ENCODE data around the gene RAB1A. TPM values are rescaled to one million over a fixed set of nuclear protein-coding genes. Genes with fewer than 3 reads are reported as not detected.

RAB1A gene
- polyA plus RNA-seq, 1 donor (not counting 4 experiments of a cell fraction or from before 2014, with no cell fraction given) = 274 TPM

- DNase-seq (ENCODE audit: low read depth, low spot score) (no peak), FAIRE-seq (no peak)
- no peak overlapping the region for H3K9ac ChIP-seq (ENCODE audit: control insufficient read depth, extremely low read depth, insufficient read depth, low read length)
- H3K4me3 ChIP-seq (ENCODE audit: control insufficient read depth in 2 of 3, extremely low read depth in 1 of 3, insufficient read depth in 2 of 3, low read depth in 1 of 3, low read length in 3 of 3) = no peak overlapping the region
- H3K4me1 ChIP-seq (ENCODE audit: control insufficient read depth, extremely low read depth, insufficient read depth, low read length) = no peaks in the 10 kb centered on the region
- no peak overlapping the region for H2AFZ ChIP-seq (ENCODE audit: control insufficient read depth, low read length)
- dilution Hi-C loops (cut with MboI; ENCODE audit: extremely low pct_ligation_motif_present, low sequenced_read_pairs) = no loop called here
- H3K27ac ChIP-seq (ENCODE audit: control insufficient read depth, insufficient read depth, low read length) = no peak overlapping the region
- H3K36me3 ChIP-seq (ENCODE audit: control insufficient read depth in 2 of 2, extremely low read depth in 1 of 2, insufficient read depth in 2 of 2, low read length in 2 of 2) = peaks cover 14 to 15% of the 10 kb centered on the region in 2 experiments
- no peak overlapping the region for H3K4me2 ChIP-seq (ENCODE audit: control insufficient read depth, extremely low read depth, insufficient read depth, low read depth, low read length)
- peaks cover 7% of the 10 kb centered on the region for H4K20me1 ChIP-seq (ENCODE audit: control insufficient read depth, extremely low read depth, insufficient read depth, low read length)
- no peaks in the 10 kb centered on the region for H3K27me3 ChIP-seq (ENCODE audit: control insufficient read depth, extremely low read depth, insufficient read depth, low read length)
- no peaks in the 10 kb centered on the region for H3K9me1 ChIP-seq (ENCODE audit: control insufficient read depth, extremely low read depth, insufficient read depth, low read length)
- no peak for TF ChIP-seq EZH2 (IDR thresholded peaks at IDR 0.05; ENCODE audit: low read length)
- TF ChIP-seq, protein P1, sequence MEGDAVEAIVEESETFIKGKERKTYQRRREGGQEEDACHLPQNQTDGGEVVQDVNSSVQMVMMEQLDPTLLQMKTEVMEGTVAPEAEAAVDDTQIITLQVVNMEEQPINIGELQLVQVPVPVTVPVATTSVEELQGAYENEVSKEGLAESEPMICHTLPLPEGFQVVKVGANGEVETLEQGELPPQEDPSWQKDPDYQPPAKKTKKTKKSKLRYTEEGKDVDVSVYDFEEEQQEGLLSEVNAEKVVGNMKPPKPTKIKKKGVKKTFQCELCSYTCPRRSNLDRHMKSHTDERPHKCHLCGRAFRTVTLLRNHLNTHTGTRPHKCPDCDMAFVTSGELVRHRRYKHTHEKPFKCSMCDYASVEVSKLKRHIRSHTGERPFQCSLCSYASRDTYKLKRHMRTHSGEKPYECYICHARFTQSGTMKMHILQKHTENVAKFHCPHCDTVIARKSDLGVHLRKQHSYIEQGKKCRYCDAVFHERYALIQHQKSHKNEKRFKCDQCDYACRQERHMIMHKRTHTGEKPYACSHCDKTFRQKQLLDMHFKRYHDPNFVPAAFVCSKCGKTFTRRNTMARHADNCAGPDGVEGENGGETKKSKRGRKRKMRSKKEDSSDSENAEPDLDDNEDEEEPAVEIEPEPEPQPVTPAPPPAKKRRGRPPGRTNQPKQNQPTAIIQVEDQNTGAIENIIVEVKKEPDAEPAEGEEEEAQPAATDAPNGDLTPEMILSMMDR (optimal IDR thresholded peaks at IDR 0.05 in 1 of 3, IDR thresholded peaks at IDR 0.05 in 1 of 3, conservative IDR thresholded peaks at IDR 0.05 in 1 of 3; ENCODE audit: extremely low read depth in 1 of 3, insufficient read depth in 2 of 3, low read length in 3 of 3) = no peak
- H3K79me2 ChIP-seq (ENCODE audit: control insufficient read depth, insufficient read depth, low read length) = peaks cover 85% of the 10 kb centered on the region
- no peaks in the 10 kb centered on the region for H3K9me3 ChIP-seq (ENCODE audit: control insufficient read depth, low read depth, low read length)
Measured at GRCh38 chr2:65096948-65097347, 33.0 kb downstream of the RAB1A start.

- Histone ChIP-seq H3K9me1 (ENCODE audit: control insufficient read depth, extremely low read depth, insufficient read depth, low read length) (no peaks in the 10 kb centered on the region), H2AFZ (ENCODE audit: control insufficient read depth, low read length) (no peak overlapping the region), H4K20me1 (ENCODE audit: control insufficient read depth, extremely low read depth, insufficient read depth, low read length) (peaks cover 3% of the 10 kb centered on the region), H3K79me2 (ENCODE audit: control insufficient read depth, insufficient read depth, low read length) (peaks cover 87% of the 10 kb centered on the region), H3K9ac (ENCODE audit: control insufficient read depth, extremely low read depth, insufficient read depth, low read length) (no peak overlapping the region), H3K27ac (ENCODE audit: control insufficient read depth, insufficient read depth, low read length) (no peak overlapping the region), H3K27me3 (ENCODE audit: control insufficient read depth, extremely low read depth, insufficient read depth, low read length) (no peaks in the 10 kb centered on the region), H3K4me2 (ENCODE audit: control insufficient read depth, extremely low read depth, insufficient read depth, low read depth, low read length) (no peak overlapping the region), H3K36me3 (ENCODE audit: control insufficient read depth in 2 of 2, extremely low read depth in 1 of 2, insufficient read depth in 2 of 2, low read length in 2 of 2) (peaks cover 17 to 24% of the 10 kb centered on the region in 2 experiments), H3K9me3 (ENCODE audit: control insufficient read depth, low read depth, low read length) (no peaks in the 10 kb centered on the region), H3K4me3 (ENCODE audit: control insufficient read depth in 2 of 3, extremely low read depth in 1 of 3, insufficient read depth in 2 of 3, low read depth in 1 of 3, low read length in 3 of 3) (no peak overlapping the region), H3K4me1 (ENCODE audit: control insufficient read depth, extremely low read depth, insufficient read depth, low read length) (no peaks in the 10 kb centered on the region)
- FAIRE-seq = no peak
- DNase-seq (ENCODE audit: low read depth, low spot score) = no peak
- dilution Hi-C loops (cut with MboI; ENCODE audit: extremely low pct_ligation_motif_present, low sequenced_read_pairs) = no loop called here
- TF ChIP-seq, protein P1 (optimal IDR thresholded peaks at IDR 0.05 in 1 of 3, IDR thresholded peaks at IDR 0.05 in 1 of 3, conservative IDR thresholded peaks at IDR 0.05 in 1 of 3; ENCODE audit: extremely low read depth in 1 of 3, insufficient read depth in 2 of 3, low read length in 3 of 3) = no peak
- no peak for TF ChIP-seq EZH2 (IDR thresholded peaks at IDR 0.05; ENCODE audit: low read length)
Measured at GRCh38 chr2:65093211-65093610, 36.7 kb downstream of the RAB1A start.
